GM10266 (cell line): Measurements from ENCODE around the gene CXADR.

ENCODE experiments used
- DNase-seq: peaks from one replicate; pipeline ENCODE4 v3.0.0; 2012; ENCODE audit errors: extremely low spot score
- TF ChIP-seq, protein P1 (sequence below): IDR thresholded peaks from 2 replicates; pipeline ENCODE4 v1.5.1; 2012; ENCODE audit warnings: mild to moderate bottlenecking, low read depth; ENCODE audit not compliant: control insufficient read depth, insufficient read depth; ENCODE audit errors: missing control alignments

Gene CXADR

GRCh38 chr21:17512253-17513213 lies at the start of gene CXADR:
Gene CXADR, plus strand, starts transcription at chr21:17513043. Its CDS starts 87 bp downstream, at chr21:17513130.
- TF ChIP-seq, protein P1, sequence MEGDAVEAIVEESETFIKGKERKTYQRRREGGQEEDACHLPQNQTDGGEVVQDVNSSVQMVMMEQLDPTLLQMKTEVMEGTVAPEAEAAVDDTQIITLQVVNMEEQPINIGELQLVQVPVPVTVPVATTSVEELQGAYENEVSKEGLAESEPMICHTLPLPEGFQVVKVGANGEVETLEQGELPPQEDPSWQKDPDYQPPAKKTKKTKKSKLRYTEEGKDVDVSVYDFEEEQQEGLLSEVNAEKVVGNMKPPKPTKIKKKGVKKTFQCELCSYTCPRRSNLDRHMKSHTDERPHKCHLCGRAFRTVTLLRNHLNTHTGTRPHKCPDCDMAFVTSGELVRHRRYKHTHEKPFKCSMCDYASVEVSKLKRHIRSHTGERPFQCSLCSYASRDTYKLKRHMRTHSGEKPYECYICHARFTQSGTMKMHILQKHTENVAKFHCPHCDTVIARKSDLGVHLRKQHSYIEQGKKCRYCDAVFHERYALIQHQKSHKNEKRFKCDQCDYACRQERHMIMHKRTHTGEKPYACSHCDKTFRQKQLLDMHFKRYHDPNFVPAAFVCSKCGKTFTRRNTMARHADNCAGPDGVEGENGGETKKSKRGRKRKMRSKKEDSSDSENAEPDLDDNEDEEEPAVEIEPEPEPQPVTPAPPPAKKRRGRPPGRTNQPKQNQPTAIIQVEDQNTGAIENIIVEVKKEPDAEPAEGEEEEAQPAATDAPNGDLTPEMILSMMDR, result peak; percentile 37
- peak; percentile 84 for DNase-seq

- TF ChIP-seq, protein P1, result no peak
- no peak for DNase-seq
Measured at GRCh38 chr21:17466166-17466565, 46.7 kb upstream of the CXADR start.

- TF ChIP-seq, protein P1, result no peak
- DNase-seq, result no peak
Measured at GRCh38 chr21:17467392-17467791, 45.5 kb upstream of the CXADR start.

GRCh38 chr21:17467829-17468228 lies 45.0 kb upstream of the CXADR start:
- TF ChIP-seq, protein P1, result no peak
- no peak for DNase-seq

- TF ChIP-seq, protein P1, result no peak
- DNase-seq, result no peak
Measured at GRCh38 chr21:17468698-17469097, 44.1 kb upstream of the CXADR start.

- TF ChIP-seq, protein P1, result no peak
- no peak for DNase-seq
Measured at GRCh38 chr21:17469727-17470126, 43.1 kb upstream of the CXADR start.

GRCh38 chr21:17472182-17472581 lies 40.7 kb upstream of the CXADR start:
- no peak for DNase-seq
- TF ChIP-seq, protein P1, result no peak
